Mesothelial cell of epicardium (in vitro differentiated cells): Measurements from ENCODE around the gene SERPING1. TPM values are rescaled to one million over a fixed set of nuclear protein-coding genes. Genes with fewer than 3 reads are reported as not detected.

Experiments used
- DNase-seq, 2 experiments: peaks; one replicate each; pipeline ENCODE4 v3.0.0; 2021; ENCODE audit warnings: low spot score in 2 of 2; ENCODE audit not compliant: unreplicated experiment in 2 of 2
- H3K27ac Mint-ChIP-seq: 2 replicates; pipeline ENCODE4 v1.8.0; 2021; ENCODE audit warnings: mixed read lengths
- H3K27me3 Mint-ChIP-seq: 2 replicates; pipeline ENCODE4 v1.8.0; 2021; ENCODE audit warnings: low read depth, mixed read lengths
- H3K36me3 Mint-ChIP-seq: 2 replicates; pipeline ENCODE4 v1.8.0; 2021; ENCODE audit warnings: mixed read lengths
- H3K4me1 Mint-ChIP-seq: 2 replicates; pipeline ENCODE4 v1.8.0; 2021; ENCODE audit warnings: mixed read lengths
- H3K4me3 Mint-ChIP-seq: 2 replicates; pipeline ENCODE4 v1.8.0; 2021; ENCODE audit warnings: mild to moderate bottlenecking, moderate library complexity, mixed read lengths
- H3K9me3 Mint-ChIP-seq: 2 replicates; pipeline ENCODE4 v1.8.0; 2021; ENCODE audit warnings: mixed read lengths
- total RNA-seq: library from RNA; stranded (reverse); gene quantifications from 3 replicates; pipeline ENCODE4 v1.2.1, GENCODE V29; 2021
- TF ChIP-seq, protein P1 (sequence below): fragments of 200-600 bp; sonication (generic); IDR thresholded peaks from one replicate; pipeline ENCODE4 v1.5.0; 2021; ENCODE audit warnings: antibody characterized with exemption; ENCODE audit not compliant: unreplicated experiment

SERPING1 gene
- total RNA-seq, 1 donor from 2014 or later = 136 TPM

DNA sequence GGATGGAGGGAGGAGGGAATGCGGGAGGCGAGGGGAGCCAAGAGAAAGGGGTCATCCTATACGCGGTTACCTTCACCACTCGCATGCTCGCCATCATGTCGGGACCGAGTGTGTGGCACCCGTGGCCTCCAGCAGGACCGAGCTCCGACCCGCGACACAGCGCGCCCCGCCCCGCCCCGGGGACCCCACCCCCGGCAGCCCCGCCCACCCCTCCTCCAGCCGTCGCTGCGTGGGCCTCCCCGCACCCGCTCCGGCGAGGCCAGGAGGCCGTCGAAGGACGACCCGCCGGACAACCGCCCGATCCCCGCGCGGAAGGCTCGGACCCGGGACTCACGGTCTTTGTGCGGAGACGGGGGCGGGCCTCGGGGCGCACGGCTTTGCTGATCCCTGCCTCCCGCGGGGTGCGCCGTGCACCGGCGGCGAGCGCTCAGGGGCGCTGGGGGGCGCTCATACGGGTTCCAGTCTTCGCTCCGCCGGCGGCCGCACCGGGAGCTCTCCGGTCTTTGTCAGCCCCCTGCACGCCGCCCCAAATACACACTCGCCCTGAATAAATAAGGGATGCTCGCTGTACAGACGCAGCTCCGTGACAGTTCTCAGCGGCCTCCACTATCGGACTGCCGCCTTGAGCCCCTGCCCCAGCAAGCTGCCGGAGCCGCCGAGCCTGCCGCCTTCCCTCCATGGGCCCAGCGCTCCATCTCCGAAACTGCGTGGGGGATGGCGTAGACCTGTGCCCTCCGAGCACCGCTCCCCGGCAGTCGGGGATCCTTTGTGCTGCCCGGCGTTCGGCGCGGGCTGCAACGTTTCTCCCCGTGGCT lies 29.8 kb upstream of the SERPING1 start, which contains the start of gene UBE2L6:
UBE2L6 (minus strand) TSS at position 158 of the 815 bp plus-strand sequence; CDS start at position 97, 61 bp downstream.
- H3K27ac Mint-ChIP-seq = peak within 1 kb of the TSS; percentile 93
- H3K9me3 Mint-ChIP-seq = no peaks in the 10 kb centered on the region
- peak; percentile 64 to 70 for DNase-seq
- peaks cover 20% of the 10 kb centered on the region for H3K4me1 Mint-ChIP-seq
- H3K4me3 Mint-ChIP-seq = peak within 1 kb of the TSS; percentile 99
- no peaks in the 10 kb centered on the region for H3K36me3 Mint-ChIP-seq
- TF ChIP-seq, protein P1, sequence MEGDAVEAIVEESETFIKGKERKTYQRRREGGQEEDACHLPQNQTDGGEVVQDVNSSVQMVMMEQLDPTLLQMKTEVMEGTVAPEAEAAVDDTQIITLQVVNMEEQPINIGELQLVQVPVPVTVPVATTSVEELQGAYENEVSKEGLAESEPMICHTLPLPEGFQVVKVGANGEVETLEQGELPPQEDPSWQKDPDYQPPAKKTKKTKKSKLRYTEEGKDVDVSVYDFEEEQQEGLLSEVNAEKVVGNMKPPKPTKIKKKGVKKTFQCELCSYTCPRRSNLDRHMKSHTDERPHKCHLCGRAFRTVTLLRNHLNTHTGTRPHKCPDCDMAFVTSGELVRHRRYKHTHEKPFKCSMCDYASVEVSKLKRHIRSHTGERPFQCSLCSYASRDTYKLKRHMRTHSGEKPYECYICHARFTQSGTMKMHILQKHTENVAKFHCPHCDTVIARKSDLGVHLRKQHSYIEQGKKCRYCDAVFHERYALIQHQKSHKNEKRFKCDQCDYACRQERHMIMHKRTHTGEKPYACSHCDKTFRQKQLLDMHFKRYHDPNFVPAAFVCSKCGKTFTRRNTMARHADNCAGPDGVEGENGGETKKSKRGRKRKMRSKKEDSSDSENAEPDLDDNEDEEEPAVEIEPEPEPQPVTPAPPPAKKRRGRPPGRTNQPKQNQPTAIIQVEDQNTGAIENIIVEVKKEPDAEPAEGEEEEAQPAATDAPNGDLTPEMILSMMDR = no peak
- no peaks in the 10 kb centered on the region for H3K27me3 Mint-ChIP-seq

GRCh38 chr11:57568330-57568766 lies 29.1 kb upstream of the SERPING1 start:
- TF ChIP-seq, protein P1 = peak; percentile 95
- Mint-ChIP-seq H3K36me3 (no peaks in the 10 kb centered on the region), H3K27ac (peak overlapping the region; percentile 93), H3K4me3 (peak overlapping the region; percentile 99), H3K4me1 (peaks cover 20% of the 10 kb centered on the region), H3K9me3 (no peaks in the 10 kb centered on the region), H3K27me3 (no peaks in the 10 kb centered on the region)
- DNase-seq = peak in 1 of 2 experiments; percentile 92

- no peaks in the 10 kb centered on the region for H3K36me3 Mint-ChIP-seq
Measured at GRCh38 chr11:57571606-57572005, 25.9 kb upstream of the SERPING1 start.

DNA sequence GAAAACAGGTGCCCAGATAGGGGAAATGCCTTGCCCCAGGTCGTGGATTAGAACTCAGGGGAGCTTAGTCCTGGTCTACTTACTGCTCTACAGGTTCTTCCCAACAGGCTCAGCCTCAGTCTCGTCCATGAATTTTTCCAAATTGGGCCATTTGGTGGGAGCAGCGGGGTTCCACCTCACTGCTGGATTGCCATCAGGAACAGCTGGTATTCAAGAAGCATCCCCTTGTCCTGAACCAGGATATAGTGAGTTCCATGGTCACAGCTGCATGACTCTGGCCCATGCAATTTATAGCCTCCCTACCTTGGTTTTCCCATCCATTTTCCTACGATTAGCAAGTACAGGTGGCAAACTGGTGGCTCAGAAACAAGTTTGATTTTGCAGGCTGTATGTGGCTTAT lies 23.4 kb upstream of the SERPING1 start:
- Mint-ChIP-seq H3K27me3 (no peaks in the 10 kb centered on the region), H3K4me3 (no peak overlapping the region), H3K27ac (no peak overlapping the region), H3K9me3 (no peaks in the 10 kb centered on the region), H3K4me1 (no peaks in the 10 kb centered on the region), H3K36me3 (no peaks in the 10 kb centered on the region)
- DNase-seq = no peak
- TF ChIP-seq, protein P1 = no peak

More at GRCh38 chr11:57571606-57572005, 25.9 kb upstream of the SERPING1 start:
- Mint-ChIP-seq H3K27ac (no peak overlapping the region), H3K9me3 (no peaks in the 10 kb centered on the region), H3K27me3 (no peaks in the 10 kb centered on the region), H3K4me1 (peaks cover 10% of the 10 kb centered on the region), H3K4me3 (no peak overlapping the region)
- DNase-seq = no peak
- TF ChIP-seq, protein P1 = no peak

DNA sequence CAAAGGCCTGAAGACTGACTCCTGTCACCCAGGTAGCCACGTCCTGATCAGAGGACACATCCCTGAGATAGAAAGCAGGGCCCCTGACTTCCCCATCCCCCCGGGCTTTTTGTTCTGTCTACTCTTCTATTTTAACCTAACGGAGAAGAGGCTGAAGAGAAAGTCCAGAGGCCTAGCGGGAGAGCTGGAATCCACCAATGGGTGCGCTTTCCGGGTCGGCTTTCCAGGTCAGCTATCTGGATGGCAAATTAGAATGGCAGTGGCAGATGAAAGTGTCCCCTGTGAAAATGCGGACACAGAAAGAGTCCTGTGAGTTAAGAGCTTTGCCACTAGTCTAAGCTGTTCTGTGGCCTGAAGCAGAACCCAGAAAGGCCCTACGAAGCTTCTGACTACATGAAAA lies 13.1 kb upstream of the SERPING1 start:
- Mint-ChIP-seq H3K36me3 (no peaks in the 10 kb centered on the region), H3K27ac (no peak overlapping the region), H3K9me3 (no peaks in the 10 kb centered on the region), H3K27me3 (no peaks in the 10 kb centered on the region), H3K4me1 (peaks cover 11% of the 10 kb centered on the region), H3K4me3 (no peak overlapping the region)
- DNase-seq = no peak
- TF ChIP-seq, protein P1 = no peak
